ENCODE measurements around the gene AJAP1. TPM values are rescaled to one million over a fixed set of nuclear protein-coding genes. Genes with fewer than 3 reads are reported as not detected.
"Not testable (repeated sequence)": the region's sequence is repeated elsewhere in the genome, so short reads cannot be mapped to it uniquely, and the experiment has no call there.

Gene AJAP1
- total RNA-seq, 1 experiment from 2014 or later: not detected

GRCh38 chr1:4617506-4617905 lies 36.9 kb upstream of the AJAP1 start:
- Histone ChIP-seq H2AFZ (ENCODE audit: low read depth, low read length, poor library complexity, severe bottlenecking) (no peak overlapping the region), H3K9ac (ENCODE audit: low read length) (no peak overlapping the region), H3K4me3 (replicated peaks in 1 of 2; ENCODE audit: low read depth in 1 of 2, low read length in 2 of 2) (no peak overlapping the region), H3K4me1 (ENCODE audit: control insufficient read depth in 1 of 2, insufficient read depth in 2 of 2, low read length in 2 of 2) (no peaks in the 10 kb centered on the region), H3K4me2 (ENCODE audit: low read length) (no peak overlapping the region), H3K9me3 (ENCODE audit: control insufficient read depth in 1 of 2, insufficient read depth in 1 of 2, low read depth in 1 of 2, low read length in 2 of 2) (no peaks in the 10 kb centered on the region), H3K27ac (ENCODE audit: low read depth, low read length) (no peak overlapping the region), H3K27me3 (ENCODE audit: insufficient read depth, low read length) (no peaks in the 10 kb centered on the region), H3K9me2 (ENCODE audit: insufficient read depth) (no peaks in the 10 kb centered on the region), H3K79me2 (ENCODE audit: insufficient read depth, low read length) (no peaks in the 10 kb centered on the region), H3K36me3 (ENCODE audit: control insufficient read depth in 1 of 2, insufficient read depth in 2 of 2, low read length in 2 of 2) (no peaks in the 10 kb centered on the region), H4K20me1 (ENCODE audit: insufficient read depth) (no peaks in the 10 kb centered on the region)
- BruUV-seq (replicated peaks): no TSS peak
- ChIA-PET POLR2A (no interaction called here), RAD21 (ENCODE audit: low non-redundant PET in 1 of 2, low total read pairs in 2 of 2, uncharacterized antibody in 2 of 2, unreplicated experiment in 2 of 2) (no interaction called here), CTCF (no interaction called here)
- TF ChIP-seq CEBPB (IDR thresholded peaks at IDR 0.05; ENCODE audit: low read depth) (no peak), EZH2 (IDR thresholded peaks at IDR 0.05) (no peak), CBX3 (IDR thresholded peaks at IDR 0.05; ENCODE audit: low read depth) (no peak), MAX (IDR thresholded peaks at IDR 0.05) (no peak), RAD21 (IDR thresholded peaks at IDR 0.05; ENCODE audit: low read depth) (no peak), SP1 (IDR thresholded peaks at IDR 0.05; ENCODE audit: low read depth) (no peak), ATF3 (IDR thresholded peaks at IDR 0.05) (no peak), POLR2A (IDR thresholded peaks at IDR 0.05; ENCODE audit: borderline replicate concordance, extremely low read depth, insufficient read depth, insufficient read length) (no peak), SIN3A (IDR thresholded peaks at IDR 0.05; ENCODE audit: low read depth) (no peak), CTCF (IDR thresholded peaks at IDR 0.05 in 2 of 3, conservative IDR thresholded peaks at IDR 0.05 in 1 of 3; ENCODE audit: borderline replicate concordance in 1 of 3, insufficient read depth in 1 of 3, low read depth in 2 of 3, low read length in 2 of 3) (no peak), TCF7L2 (IDR thresholded peaks at IDR 0.05; ENCODE audit: borderline replicate concordance, extremely low read depth, insufficient read depth, insufficient read length) (no peak), ZNF274 (IDR thresholded peaks at IDR 0.05; ENCODE audit: low read depth, low read length) (no peak), ZFX (IDR thresholded peaks at IDR 0.05) (no peak), JUND (IDR thresholded peaks at IDR 0.05) (no peak), EZH2phosphoT487 (IDR thresholded peaks at IDR 0.05; ENCODE audit: borderline replicate concordance) (no peak), YY1 (IDR thresholded peaks at IDR 0.05; ENCODE audit: extremely low read depth, insufficient replicate concordance, low read depth, low read length) (no peak), FOSL1 (IDR thresholded peaks at IDR 0.05; ENCODE audit: low read depth) (no peak), POLR2AphosphoS5 (IDR thresholded peaks at IDR 0.05; ENCODE audit: low read depth, low read length) (no peak), ZBTB33 (IDR thresholded peaks at IDR 0.05; ENCODE audit: extremely low read depth, insufficient replicate concordance, low read length) (no peak)
- DNase-seq (ENCODE audit: low read depth, low spot score) (no peak), ATAC-seq (no peak)
- intact Hi-C loops (cut with micrococcal nuclease): no loop called here

- H3K79me2 ChIP-seq (ENCODE audit: insufficient read depth, low read length); CTCF ChIA-PET; ATAC-seq; H3K36me3 ChIP-seq (ENCODE audit: control insufficient read depth in 1 of 2, insufficient read depth in 2 of 2, low read length in 2 of 2); H3K9ac ChIP-seq (ENCODE audit: low read length); H3K4me2 ChIP-seq (ENCODE audit: low read length); H4K20me1 ChIP-seq (ENCODE audit: insufficient read depth); H3K27me3 ChIP-seq (ENCODE audit: insufficient read depth, low read length); H2AFZ ChIP-seq (ENCODE audit: low read depth, low read length, poor library complexity, severe bottlenecking); DNase-seq (ENCODE audit: low read depth, low spot score); POLR2A ChIA-PET; intact Hi-C loops (cut with micrococcal nuclease); H3K9me2 ChIP-seq (ENCODE audit: insufficient read depth); BruUV-seq (replicated peaks); H3K9me3 ChIP-seq (ENCODE audit: control insufficient read depth in 1 of 2, insufficient read depth in 1 of 2, low read depth in 1 of 2, low read length in 2 of 2); H3K4me1 ChIP-seq (ENCODE audit: control insufficient read depth in 1 of 2, insufficient read depth in 2 of 2, low read length in 2 of 2); H3K4me3 ChIP-seq (replicated peaks in 1 of 2; ENCODE audit: low read depth in 1 of 2, low read length in 2 of 2); H3K27ac ChIP-seq (ENCODE audit: low read depth, low read length); RAD21 ChIA-PET (ENCODE audit: low non-redundant PET in 1 of 2, low total read pairs in 2 of 2, uncharacterized antibody in 2 of 2, unreplicated experiment in 2 of 2): not testable (repeated sequence)
Measured at GRCh38 chr1:4618827-4619226, 35.6 kb upstream of the AJAP1 start.

All from HCT116 (cell line).